ENCODE measurements around the gene TENM4.

Gene TENM4

GRCh38 chr11:79427611-79428327 lies 13.1 kb downstream of the TENM4 start:
- POLR2A ChIA-PET: interaction anchor here (1.0 kb wide), 1 partner anchor 12 kb away, joined by 5 read pairs; no protein-coding TSS in a partner anchor
- TF ChIP-seq HDGF (IDR thresholded peaks at IDR 0.05; ENCODE audit: borderline replicate concordance): no peak
- TF ChIP-seq FOXM1 (IDR thresholded peaks at IDR 0.05; ENCODE audit: borderline replicate concordance): no peak
- no peak for TF ChIP-seq CTBP1 (IDR thresholded peaks at IDR 0.05; ENCODE audit: borderline replicate concordance)
- TF ChIP-seq BHLHE40 (IDR thresholded peaks at IDR 0.05; ENCODE audit: borderline replicate concordance): no peak
- TF ChIP-seq SUZ12 (IDR thresholded peaks at IDR 0.05): no peak
- TF ChIP-seq FOXA1 (IDR thresholded peaks at IDR 0.05): no peak
- TF ChIP-seq L3MBTL2 (conservative IDR thresholded peaks at IDR 0.05): no peak
- no peak for TF ChIP-seq SP1 (IDR thresholded peaks at IDR 0.05)
- no peak for DNase-seq (ENCODE audit: extremely low spot score)
- CTCF ChIA-PET: interaction anchor here (0.6 kb wide), 1 partner anchor 218 kb away, joined by 3 read pairs; no protein-coding TSS in a partner anchor

DNA sequence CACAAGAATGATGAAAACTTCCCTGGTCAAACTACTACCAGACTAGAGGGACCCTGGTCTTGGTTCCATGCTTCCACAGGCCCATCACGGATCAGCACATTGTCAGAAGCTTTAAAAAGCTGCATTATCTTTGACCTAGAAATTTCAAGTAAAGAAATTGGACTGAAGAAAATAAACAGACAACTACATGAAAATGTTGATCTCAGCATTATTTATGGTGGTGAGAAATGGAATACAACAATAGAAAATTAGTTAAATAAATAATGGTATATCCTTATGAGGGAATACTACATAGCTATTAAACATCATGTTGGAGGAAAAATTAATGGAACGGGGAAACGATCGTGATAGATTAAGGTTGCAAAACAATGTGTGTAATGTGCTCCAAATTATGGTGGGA lies 13.7 kb downstream of the TENM4 start:
- TF ChIP-seq FOXM1 (IDR thresholded peaks at IDR 0.05; ENCODE audit: borderline replicate concordance) (no peak), ARNT (IDR thresholded peaks at IDR 0.05) (no peak), L3MBTL2 (conservative IDR thresholded peaks at IDR 0.05) (no peak), FOXA1 (IDR thresholded peaks at IDR 0.05) (no peak), ZNF384 (IDR thresholded peaks at IDR 0.05) (no peak)
- DNase-seq (ENCODE audit: extremely low spot score): no peak
- ChIA-PET POLR2A (no interaction called here), CTCF (no interaction called here)

DNA sequence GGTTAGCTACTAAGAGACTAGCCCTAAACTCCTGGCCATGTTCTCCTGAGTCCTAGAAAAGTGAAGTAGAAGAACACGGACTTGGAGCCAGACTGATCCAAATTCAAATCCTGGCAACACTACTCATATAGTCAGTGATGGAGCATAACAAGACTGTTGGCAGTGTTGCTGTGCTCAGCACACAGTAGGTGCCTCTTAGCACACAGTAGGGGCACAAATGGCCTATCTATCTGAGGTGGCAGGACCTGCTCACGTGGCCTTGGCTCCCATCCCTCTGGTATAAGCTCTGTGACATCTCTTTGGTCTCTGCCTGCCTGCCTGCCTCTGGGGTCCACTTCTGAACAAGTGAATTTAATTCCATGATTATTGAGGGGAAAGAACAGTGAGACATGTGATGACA lies 15.4 kb downstream of the TENM4 start:
- CTCF ChIA-PET: interaction anchor here (0.8 kb wide), 1 partner anchor 9 kb away, joined by 3 read pairs; no protein-coding TSS in a partner anchor
- no peak for DNase-seq (ENCODE audit: extremely low spot score)
- POLR2A ChIA-PET: no interaction called here
- no peak for TF ChIP-seq SUZ12 (IDR thresholded peaks at IDR 0.05)
- TF ChIP-seq ZNF384 (IDR thresholded peaks at IDR 0.05): no peak
- no peak for TF ChIP-seq NFRKB (IDR thresholded peaks at IDR 0.05)

- CTCF ChIA-PET: interaction anchor here (1.9 kb wide), 1 partner anchor 23 kb away, joined by 7 read pairs; no protein-coding TSS in a partner anchor
- POLR2A ChIA-PET: no interaction called here
- TF ChIP-seq ZNF384 (IDR thresholded peaks at IDR 0.05): no peak
- no peak for TF ChIP-seq ARNT (IDR thresholded peaks at IDR 0.05)
- TF ChIP-seq FOXM1 (IDR thresholded peaks at IDR 0.05; ENCODE audit: borderline replicate concordance): no peak
- no peak for TF ChIP-seq NFRKB (IDR thresholded peaks at IDR 0.05)
- TF ChIP-seq LEF1 (IDR thresholded peaks at IDR 0.05; ENCODE audit: borderline replicate concordance): no peak
- no peak for TF ChIP-seq SUZ12 (IDR thresholded peaks at IDR 0.05)
- no peak for TF ChIP-seq TARDBP (IDR thresholded peaks at IDR 0.05)
- no peak for TF ChIP-seq CTBP1 (IDR thresholded peaks at IDR 0.05; ENCODE audit: borderline replicate concordance)
- TF ChIP-seq PKNOX1 (IDR thresholded peaks at IDR 0.05): no peak
- TF ChIP-seq ELF4 (IDR thresholded peaks at IDR 0.05): no peak
- no peak for DNase-seq (ENCODE audit: extremely low spot score)
Measured at GRCh38 chr11:79423736-79424135, 17.1 kb downstream of the TENM4 start.

DNA sequence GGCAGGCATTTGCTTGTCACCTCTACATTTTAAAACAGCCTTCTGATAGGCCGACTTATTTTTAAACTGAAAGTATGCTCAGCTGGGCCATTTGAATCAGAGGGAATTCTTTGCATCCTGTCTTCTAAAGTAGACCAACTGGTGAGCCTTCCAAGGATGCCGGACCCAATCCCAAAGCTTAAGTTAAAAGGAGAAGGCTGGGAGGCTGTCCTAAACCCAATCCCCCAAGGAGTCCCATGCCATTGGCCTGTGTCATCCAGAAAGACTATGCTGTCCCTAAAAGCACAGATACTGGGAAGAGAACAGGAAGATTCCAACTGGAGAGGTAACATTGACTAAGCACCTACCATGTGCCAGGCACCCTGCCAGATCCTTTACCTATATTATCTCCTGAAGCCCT lies 18.0 kb downstream of the TENM4 start:
- ChIA-PET CTCF (interaction anchor here (1.9 kb wide), 1 partner anchor 22 kb away, joined by 7 read pairs; no protein-coding TSS in a partner anchor), POLR2A (no interaction called here)
- no peak for DNase-seq (ENCODE audit: extremely low spot score)
- TF ChIP-seq TARDBP (IDR thresholded peaks at IDR 0.05): no peak
- TF ChIP-seq HDGF (IDR thresholded peaks at IDR 0.05; ENCODE audit: borderline replicate concordance): no peak
- no peak for TF ChIP-seq PKNOX1 (IDR thresholded peaks at IDR 0.05)
- no peak for TF ChIP-seq CTBP1 (IDR thresholded peaks at IDR 0.05; ENCODE audit: borderline replicate concordance)
- no peak for TF ChIP-seq BHLHE40 (IDR thresholded peaks at IDR 0.05; ENCODE audit: borderline replicate concordance)
- TF ChIP-seq SP1 (IDR thresholded peaks at IDR 0.05): no peak
- no peak for TF ChIP-seq ZNF384 (IDR thresholded peaks at IDR 0.05)
- no peak for TF ChIP-seq ARNT (IDR thresholded peaks at IDR 0.05)
- TF ChIP-seq FOXK2 (IDR thresholded peaks at IDR 0.05): no peak
- TF ChIP-seq ELF4 (IDR thresholded peaks at IDR 0.05): no peak
- TF ChIP-seq NFRKB (IDR thresholded peaks at IDR 0.05): no peak
- no peak for TF ChIP-seq LEF1 (IDR thresholded peaks at IDR 0.05; ENCODE audit: borderline replicate concordance)
- TF ChIP-seq FOXM1 (IDR thresholded peaks at IDR 0.05; ENCODE audit: borderline replicate concordance): no peak
- TF ChIP-seq L3MBTL2 (conservative IDR thresholded peaks at IDR 0.05): no peak
- TF ChIP-seq SUZ12 (IDR thresholded peaks at IDR 0.05): no peak
- no peak for TF ChIP-seq FOXA1 (IDR thresholded peaks at IDR 0.05)

- no peak for TF ChIP-seq TARDBP (IDR thresholded peaks at IDR 0.05)
- no peak for TF ChIP-seq ELF4 (IDR thresholded peaks at IDR 0.05)
- TF ChIP-seq FOXA1 (IDR thresholded peaks at IDR 0.05): no peak
- TF ChIP-seq LEF1 (IDR thresholded peaks at IDR 0.05; ENCODE audit: borderline replicate concordance): no peak
- TF ChIP-seq FOXK2 (IDR thresholded peaks at IDR 0.05): no peak
- no peak for TF ChIP-seq ARNT (IDR thresholded peaks at IDR 0.05)
- TF ChIP-seq BHLHE40 (IDR thresholded peaks at IDR 0.05; ENCODE audit: borderline replicate concordance): no peak
- TF ChIP-seq PKNOX1 (IDR thresholded peaks at IDR 0.05): no peak
- TF ChIP-seq L3MBTL2 (conservative IDR thresholded peaks at IDR 0.05): no peak
- TF ChIP-seq FOXM1 (IDR thresholded peaks at IDR 0.05; ENCODE audit: borderline replicate concordance): no peak
- TF ChIP-seq NFRKB (IDR thresholded peaks at IDR 0.05): no peak
- TF ChIP-seq HDGF (IDR thresholded peaks at IDR 0.05; ENCODE audit: borderline replicate concordance): no peak
- no peak for TF ChIP-seq ZNF384 (IDR thresholded peaks at IDR 0.05)
- no peak for TF ChIP-seq SP1 (IDR thresholded peaks at IDR 0.05)
- no peak for TF ChIP-seq SUZ12 (IDR thresholded peaks at IDR 0.05)
- TF ChIP-seq CTBP1 (IDR thresholded peaks at IDR 0.05; ENCODE audit: borderline replicate concordance): no peak
- ChIA-PET POLR2A (interaction anchor here (0.7 kb wide), 1 partner anchor 8 kb away, joined by 3 read pairs; no protein-coding TSS in a partner anchor), CTCF (interaction anchor here (1.7 kb wide), 1 partner anchor 21 kb away, joined by 10 read pairs; no protein-coding TSS in a partner anchor)
- no peak for DNase-seq (ENCODE audit: extremely low spot score)
Measured at GRCh38 chr11:79421820-79422219, 19.0 kb downstream of the TENM4 start.

All from HEK293T (cell line).